T-cell (primary cell): ENCODE measurements around the gene SBSN. TPM values are rescaled to one million over a fixed set of nuclear protein-coding genes. Genes with fewer than 3 reads are reported as not detected.

Experiments
- ATAC-seq, 4 experiments: fragments of 200-7000 bp in 3 of 4; fragments of 150-1000 bp in 1 of 4; cut with Tn5 transposase; replicated peaks in 1 of 4; 1 replicate in 3 of 4; 2 replicates in 1 of 4; pipeline ENCODE4 v1.10.0; 2021; ENCODE audit warnings: moderate library complexity in 3 of 4, mild to moderate bottlenecking in 2 of 4, moderate number of reproducible peaks in 1 of 4
- CTCF ChIA-PET, 2 donors: fragments of 300-600 bp; sonication (Branson Sonifier 250); formaldehyde crosslinking; loops; one replicate each; lab custom pipeline; 2022; ENCODE audit warnings: antibody characterized with exemption in 2 of 2; lab: Charles Lee
- POLR2A ChIA-PET, 2 donors: fragments of 300-600 bp; sonication (Branson Sonifier 250); formaldehyde crosslinking; loops; one replicate each; lab custom pipeline; 2022; ENCODE audit warnings: antibody characterized with exemption in 2 of 2; lab: Charles Lee
- DNase-seq, 35 experiments: peaks; one replicate each; pipeline versions ENCODE4 v3.0.0 to v3.0.0-alpha.2; 2013 to 2023
- H3K27ac ChIP-seq: one replicate; pipeline ENCODE4 v1.5.1; 2013; ENCODE audit warnings: low read length
- H3K27me3 ChIP-seq, 2 experiments: replicated peaks in 1 of 2; 1 replicate in 1 of 2; 2 replicates in 1 of 2; pipeline versions ENCODE4 v1.6.1 to v1.7.0; 2013; ENCODE audit warnings: low read length in 1 of 2, mixed read lengths in 1 of 2; ENCODE audit not compliant: control insufficient read depth in 2 of 2, insufficient read depth in 2 of 2; ENCODE audit errors: extremely low read depth in 1 of 2
- H3K36me3 ChIP-seq, 2 donors: 1 replicate in 1 of 2; 2 replicates in 1 of 2; pipeline versions ENCODE4 v1.6.1 to v1.7.0; 2013; ENCODE audit warnings: low read length in 1 of 2; ENCODE audit not compliant: control insufficient read depth in 2 of 2, insufficient read depth in 1 of 2; ENCODE audit errors: extremely low read depth in 1 of 2
- H3K4me1 ChIP-seq, 2 experiments: 1 replicate in 1 of 2; 2 replicates in 1 of 2; pipeline versions ENCODE4 v1.6.1 to v1.7.0; 2013; ENCODE audit warnings: low read length in 2 of 2, mixed read lengths in 1 of 2; ENCODE audit not compliant: insufficient read depth in 2 of 2, control insufficient read depth in 1 of 2; ENCODE audit errors: extremely low read depth in 1 of 2
- H3K4me3 ChIP-seq, 2 donors: 1 replicate in 1 of 2; 2 replicates in 1 of 2; pipeline versions ENCODE4 v1.5.1 to v1.7.0; 2013; ENCODE audit warnings: mild to moderate bottlenecking in 2 of 2, low read length in 1 of 2, moderate library complexity in 1 of 2; ENCODE audit not compliant: control insufficient read depth in 1 of 2; ENCODE audit errors: extremely low read depth in 1 of 2
- H3K9me3 ChIP-seq: 2 replicates; pipeline ENCODE4 v1.7.0; 2013
- H3K27ac Mint-ChIP-seq, 2 donors: one replicate each; pipeline ENCODE4 v1.8.0; 2020 to 2021; ENCODE audit warnings: mild to moderate bottlenecking in 2 of 2, mixed read lengths in 2 of 2
- H3K27me3 Mint-ChIP-seq, 2 donors: one replicate each; pipeline ENCODE4 v1.8.0; 2021 to 2022; ENCODE audit warnings: mixed read lengths in 2 of 2
- H3K36me3 Mint-ChIP-seq: one replicate; pipeline ENCODE4 v1.8.0; 2021; ENCODE audit warnings: mixed read lengths
- H3K4me1 Mint-ChIP-seq, 3 donors: one replicate each; pipeline ENCODE4 v1.8.0; 2020 to 2022; ENCODE audit warnings: mixed read lengths in 3 of 3, mild to moderate bottlenecking in 1 of 3
- H3K4me3 Mint-ChIP-seq, 3 donors: one replicate each; pipeline ENCODE4 v1.8.0; 2020 to 2022; ENCODE audit warnings: mild to moderate bottlenecking in 3 of 3, mixed read lengths in 3 of 3, moderate library complexity in 3 of 3
- H3K9me3 Mint-ChIP-seq, 3 donors: one replicate each; pipeline ENCODE4 v1.8.0; 2020 to 2022; ENCODE audit warnings: mixed read lengths in 3 of 3
- WGBS: methylation state at CpG from one replicate; pipeline ENCODE4 v1.1.5; 2013; ENCODE audit warnings: missing lambda C conversion rate; ENCODE audit not compliant: insufficient coverage; 5-methylcytosine and 5-hydroxymethylcytosine counted together
- total RNA-seq, 35 experiments: library from RNA in 6 of 35; stranded (reverse) in 6 of 35; fragments of 120-200 nt in 1 of 35; gene quantifications; one replicate each; pipeline versions ENCODE4 v1.2.1 to v1.2.4 and lab custom pipeline; 2013 to 2026

The SBSN gene
- total RNA-seq: under 1 TPM in 1 of 5 donors, not detected in 4; 0.23 TPM
- total RNA-seq (2013): not detected
- total RNA-seq (lab: John Stamatoyannopoulos, UW): 0 to 0.14 (median 0) reads per million in 29 experiments

- ChIA-PET POLR2A (no interaction called here), CTCF (interaction anchor here in 1 of 2 donors (0.6 kb wide), 1 partner anchor 77 kb away, joined by 3 read pairs; no protein-coding TSS in a partner anchor)
- no peaks in the 10 kb centered on the region for H3K9me3 Mint-ChIP-seq
- peaks cover 0 to 4% of the 10 kb centered on the region in 2 experiments for H3K4me1 ChIP-seq
- no peak for ATAC-seq
- 90% methylated on average over 3 of the region's 11 CpGs for WGBS
- H3K36me3 ChIP-seq: no peaks in the 10 kb centered on the region
- H3K36me3 Mint-ChIP-seq: no peaks in the 10 kb centered on the region
- no peaks in the 10 kb centered on the region for H3K9me3 ChIP-seq
- H3K4me3 Mint-ChIP-seq: no peak within 1 kb of the TSS
- no peak within 1 kb of the TSS for H3K4me3 ChIP-seq
- H3K27ac ChIP-seq: no peak within 1 kb of the TSS
- H3K27ac Mint-ChIP-seq: peak within 1 kb of the TSS in 1 of 2 donors; percentile 46
- peaks cover 5 to 7% (median 7%) of the 10 kb centered on the region in 3 donors for H3K4me1 Mint-ChIP-seq
- no peak for DNase-seq
- H3K27me3 Mint-ChIP-seq: peaks cover 28 to 56% of the 10 kb centered on the region in 2 donors
- peaks cover 0 to 76% of the 10 kb centered on the region in 2 experiments for H3K27me3 ChIP-seq
Observed at GRCh38 chr19:35528218-35529038, at the start of gene SBSN. Gene SBSN, minus strand, starts transcription at chr19:35528311. Its CDS starts 30 bp downstream, at chr19:35528281.

- H3K4me3 Mint-ChIP-seq: no peak overlapping the region
- peaks cover 9% of the 10 kb centered on the region for H3K36me3 Mint-ChIP-seq
- H3K4me1 ChIP-seq: no peaks in the 10 kb centered on the region
- ChIA-PET POLR2A (interaction anchor here in 1 of 2 donors (0.6 kb wide), 1 partner anchor 20 kb away, joined by 4 read pairs; no protein-coding TSS in a partner anchor), CTCF (no interaction called here)
- no peak overlapping the region for H3K27ac Mint-ChIP-seq
- no peaks in the 10 kb centered on the region for H3K36me3 ChIP-seq
- no peaks in the 10 kb centered on the region for H3K4me1 Mint-ChIP-seq
- 78% methylated on average over 1 of the region's 1 CpG for WGBS
- ATAC-seq (no peak), DNase-seq (no peak)
- no peak overlapping the region for H3K27ac ChIP-seq
- peaks cover 0 to 37% of the 10 kb centered on the region in 2 experiments for H3K27me3 ChIP-seq
- peaks cover 15 to 36% of the 10 kb centered on the region in 2 donors for H3K27me3 Mint-ChIP-seq
- no peak overlapping the region for H3K4me3 ChIP-seq
- no peaks in the 10 kb centered on the region for H3K9me3 ChIP-seq
- peaks cover 10 to 19% (median 18%) of the 10 kb centered on the region in 3 donors for H3K9me3 Mint-ChIP-seq
Observed at GRCh38 chr19:35571406-35571965, 43.4 kb upstream of the SBSN start.

- no peaks in the 10 kb centered on the region for H3K4me1 ChIP-seq
- ATAC-seq (no peak), DNase-seq (no peak)
- POLR2A ChIA-PET: no interaction called here
- CTCF ChIA-PET: interaction anchor here in 1 of 2 donors (0.5 kb wide), 1 partner anchor 23 kb away, joined by 8 read pairs; no protein-coding TSS in a partner anchor
- Mint-ChIP-seq H3K27me3 (peaks cover 20 to 44% of the 10 kb centered on the region in 2 donors), H3K27ac (no peak overlapping the region), H3K9me3 (no peaks in the 10 kb centered on the region), H3K4me3 (no peak overlapping the region), H3K4me1 (no peaks in the 10 kb centered on the region), H3K36me3 (no peaks in the 10 kb centered on the region)
- no peaks in the 10 kb centered on the region for H3K9me3 ChIP-seq
- no peak overlapping the region for H3K4me3 ChIP-seq
- no peaks in the 10 kb centered on the region for H3K36me3 ChIP-seq
- 72% methylated on average over 4 of the region's 5 CpGs for WGBS
- no peak overlapping the region for H3K27ac ChIP-seq
- peaks cover 0 to 47% of the 10 kb centered on the region in 2 experiments for H3K27me3 ChIP-seq
Observed at GRCh38 chr19:35569281-35569781, 41.2 kb upstream of the SBSN start.

- no peaks in the 10 kb centered on the region for H3K36me3 Mint-ChIP-seq
- CTCF ChIA-PET: interaction anchor here in 1 of 2 donors (0.6 kb wide), 1 partner anchor 99 kb away, joined by 3 read pairs; no protein-coding TSS in a partner anchor
- POLR2A ChIA-PET: interaction anchor here in 1 of 2 donors (0.6 kb wide), 2 partner anchors 11 to 362 kb away, joined by 3 to 5 read pairs; no protein-coding TSS in a partner anchor
- ATAC-seq (no peak), DNase-seq (no peak)
- Histone ChIP-seq H3K27ac (no peak overlapping the region), H3K4me3 (no peak overlapping the region), H3K4me1 (no peaks in the 10 kb centered on the region), H3K9me3 (no peaks in the 10 kb centered on the region), H3K36me3 (no peaks in the 10 kb centered on the region), H3K27me3 (peaks cover 0 to 68% of the 10 kb centered on the region in 2 experiments)
- no peak overlapping the region for H3K27ac Mint-ChIP-seq
- H3K4me1 Mint-ChIP-seq: no peaks in the 10 kb centered on the region
- H3K9me3 Mint-ChIP-seq: no peaks in the 10 kb centered on the region
- 100% methylated on average over 1 of the region's 7 CpGs for WGBS
- H3K27me3 Mint-ChIP-seq: peaks cover 37 to 61% of the 10 kb centered on the region in 2 donors
- H3K4me3 Mint-ChIP-seq: no peak overlapping the region
Observed at GRCh38 chr19:35566738-35567137, 38.6 kb upstream of the SBSN start.

- WGBS: 80% methylated on average over 8 of the region's 12 CpGs
- Mint-ChIP-seq H3K27ac (no peak overlapping the region), H3K27me3 (peaks cover 43 to 66% of the 10 kb centered on the region in 2 donors), H3K36me3 (no peaks in the 10 kb centered on the region), H3K4me1 (no peaks in the 10 kb centered on the region), H3K9me3 (no peaks in the 10 kb centered on the region), H3K4me3 (no peak overlapping the region)
- ChIA-PET CTCF (no interaction called here), POLR2A (no interaction called here)
- H3K36me3 ChIP-seq: no peaks in the 10 kb centered on the region
- H3K4me3 ChIP-seq: no peak overlapping the region
- H3K4me1 ChIP-seq: no peaks in the 10 kb centered on the region
- H3K27ac ChIP-seq: no peak overlapping the region
- no peaks in the 10 kb centered on the region for H3K9me3 ChIP-seq
- peaks cover 0 to 78% of the 10 kb centered on the region in 2 experiments for H3K27me3 ChIP-seq
- no peak for ATAC-seq
- no peak for DNase-seq
Observed at GRCh38 chr19:35565016-35565856, 37.1 kb upstream of the SBSN start.
